Stimulated activated CD4-positive, alpha-beta T cell treated with anti-CD3 and anti-CD28 coated beads, Interleukin-15, amount 100 ng/mL, for 24 hours (primary cell): ENCODE results near the gene GRSF1.
"Not testable (repeated sequence)": the region's sequence is repeated elsewhere in the genome, so short reads cannot be mapped to it uniquely, and the experiment has no call there.

Experiments used
- DNase-seq: peaks from one replicate; pipeline ENCODE4 v3.0.0-alpha.2; 2020

Gene GRSF1

GRCh38 chr4:70831293-70831692, 8.4 kb downstream of the GRSF1 start:
- no peak for DNase-seq

GRCh38 chr4:70830054-70830453, 9.6 kb downstream of the GRSF1 start:
- DNase-seq, result no peak

- DNase-seq, result no peak
Measured at GRCh38 chr4:70829492-70829891, 10.2 kb downstream of the GRSF1 start.

- DNase-seq, result no peak
Measured at GRCh38 chr4:70829015-70829414, 10.7 kb downstream of the GRSF1 start.

- no peak for DNase-seq
Measured at GRCh38 chr4:70818921-70819320, 20.8 kb downstream of the GRSF1 start.

GRCh38 chr4:70818173-70818855, 21.4 kb downstream of the GRSF1 start:
- no peak for DNase-seq

- no peak for DNase-seq
Measured at GRCh38 chr4:70816894-70817293, 22.8 kb downstream of the GRSF1 start.

GRCh38 chr4:70815370-70815769, 24.3 kb downstream of the GRSF1 start:
- no peak for DNase-seq

- DNase-seq, result no peak
Measured at GRCh38 chr4:70808151-70808550, 31.5 kb downstream of the GRSF1 start.

GRCh38 chr4:70802928-70803580, 36.6 kb downstream of the GRSF1 start:
- no peak for DNase-seq

GRCh38 chr4:70801265-70801809, 38.4 kb downstream of the GRSF1 start:
- DNase-seq, result peak; percentile 7

- DNase-seq, result no peak
Measured at GRCh38 chr4:70793626-70794025, 46.1 kb downstream of the GRSF1 start.

- DNase-seq, result no peak
Measured at GRCh38 chr4:70788733-70789132, 51.0 kb downstream of the GRSF1 start.

- no peak for DNase-seq
Measured at GRCh38 chr4:70787496-70787895, 52.2 kb downstream of the GRSF1 start.

- no peak for DNase-seq
Measured at GRCh38 chr4:70783096-70783495, 56.6 kb downstream of the GRSF1 start.

GRCh38 chr4:70778888-70779422, 60.7 kb downstream of the GRSF1 start:
- DNase-seq, result no peak

- DNase-seq, result no peak
Measured at GRCh38 chr4:70772929-70773555, 66.6 kb downstream of the GRSF1 start.

GRCh38 chr4:70769396-70769795, 70.3 kb downstream of the GRSF1 start:
- not testable (repeated sequence) for DNase-seq

- DNase-seq, result no peak
Measured at GRCh38 chr4:70768301-70768948, 71.3 kb downstream of the GRSF1 start.
